Esophagus squamous epithelium (tissue), 5 donors: ENCODE results near the gene INSRR. TPM values are rescaled to one million over a fixed set of nuclear protein-coding genes. Genes with fewer than 3 reads are reported as not detected.

Experiments
- DNase-seq: peaks from one replicate; lab custom pipeline; 2025; lab: John Stamatoyannopoulos, UW
- H3K27ac ChIP-seq, 4 donors: fragments of 200-600 bp; sonication (generic); one replicate each; pipeline ENCODE4 v1.5.1; 2016 to 2019; ENCODE audit warnings: mild to moderate bottlenecking in 1 of 4
- H3K27me3 ChIP-seq, 4 donors: fragments of 200-600 bp; sonication (generic); 1 replicate in 3 of 4; 2 replicates in 1 of 4; pipeline versions ENCODE4 v1.5.1 to v1.6.0; 2017 to 2021; ENCODE audit warnings: antibody characterized with exemption in 1 of 4
- H3K36me3 ChIP-seq, 3 donors: fragments of 200-600 bp; sonication (generic); one replicate each; pipeline ENCODE4 v1.5.1; 2016 to 2019
- H3K4me1 ChIP-seq, 3 donors: fragments of 200-600 bp; sonication (generic); one replicate each; pipeline ENCODE4 v1.5.1; 2017 to 2019
- H3K4me3 ChIP-seq, 4 donors: fragments of 200-600 bp; sonication (generic); 1 replicate in 3 of 4; 2 replicates in 1 of 4; pipeline ENCODE4 v1.5.1; 2016 to 2019; ENCODE audit warnings: mild to moderate bottlenecking in 2 of 4, moderate library complexity in 1 of 4
- H3K9me3 ChIP-seq, 3 donors: fragments of 200-600 bp; sonication (generic); one replicate each; pipeline ENCODE4 v1.5.1; 2016 to 2019
- POLR2A ChIP-seq, 4 donors: fragments of 450-650 bp; IDR thresholded peaks; one replicate each; pipeline ENCODE4 v1.6.1; 2017; ENCODE audit warnings: antibody characterized with exemption in 4 of 4, mild to moderate bottlenecking in 4 of 4, moderate library complexity in 3 of 4
- WGBS, 2 donors: methylation state at CpG; one replicate each; pipeline ENCODE4 v1.1.5; 2018; 5-methylcytosine and 5-hydroxymethylcytosine counted together
- intact Hi-C: fragments of 100-400 bp; cut with DNase I; formaldehyde crosslinking; loops from one replicate; pipeline ENCODE4 v1.15.0; 2022
- total RNA-seq, 4 donors: library from RNA; depleted of rRNA; stranded (reverse); fragments of >200 nt; gene quantifications; one replicate each; pipeline ENCODE4 v1.1.0, GENCODE V29; 2016
- TF ChIP-seq, protein P1 (sequence below), 6 experiments: fragments of 450-650 bp in 4 of 6; fragments of 200-600 bp in 2 of 6; sonication (generic) in 2 of 6; IDR thresholded peaks; one replicate each; pipeline ENCODE4 v1.5.1; 2016 to 2019; ENCODE audit warnings: antibody characterized with exemption in 6 of 6, mild to moderate bottlenecking in 4 of 6, moderate library complexity in 4 of 6
- donor health status: DM: yes; HTN: yes; CAD: no.

INSRR gene
- total RNA-seq, 4 donors from 2014 or later = not detected

DNA sequence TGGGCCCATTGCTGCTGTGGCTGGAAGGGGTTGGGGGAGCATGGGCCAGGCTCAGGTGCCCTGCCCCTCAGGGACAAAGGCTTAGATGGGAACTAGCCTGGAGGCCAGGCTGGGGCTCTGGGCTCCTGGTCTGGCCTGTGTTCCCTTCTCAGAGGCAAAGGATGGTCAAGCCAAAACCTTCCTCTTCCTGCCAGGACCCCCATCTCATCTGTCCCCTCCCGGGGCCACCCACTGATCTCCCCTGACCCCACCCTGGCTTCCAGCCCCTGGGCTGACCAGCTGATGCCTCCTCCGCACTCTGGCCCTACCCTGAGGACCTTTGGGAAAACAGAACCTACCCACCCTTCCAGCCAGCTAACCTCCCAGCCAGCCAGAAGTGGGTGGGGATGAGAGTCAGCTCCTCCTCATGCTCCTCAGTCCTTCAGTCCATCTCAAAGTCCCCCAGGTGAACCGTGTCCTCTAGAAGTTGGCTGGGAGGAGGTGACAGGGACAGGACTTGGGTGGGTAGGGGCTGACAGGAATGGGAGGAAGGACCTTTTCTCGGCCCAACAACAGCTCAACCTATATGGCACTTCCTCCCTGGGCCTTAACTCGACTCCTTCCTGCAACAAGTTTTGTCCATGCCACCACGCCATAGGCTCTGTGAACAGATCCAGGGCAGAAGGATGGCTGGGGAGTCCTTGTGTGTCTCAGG lies 42.1 kb upstream of the INSRR start:
- TF ChIP-seq, protein P1, sequence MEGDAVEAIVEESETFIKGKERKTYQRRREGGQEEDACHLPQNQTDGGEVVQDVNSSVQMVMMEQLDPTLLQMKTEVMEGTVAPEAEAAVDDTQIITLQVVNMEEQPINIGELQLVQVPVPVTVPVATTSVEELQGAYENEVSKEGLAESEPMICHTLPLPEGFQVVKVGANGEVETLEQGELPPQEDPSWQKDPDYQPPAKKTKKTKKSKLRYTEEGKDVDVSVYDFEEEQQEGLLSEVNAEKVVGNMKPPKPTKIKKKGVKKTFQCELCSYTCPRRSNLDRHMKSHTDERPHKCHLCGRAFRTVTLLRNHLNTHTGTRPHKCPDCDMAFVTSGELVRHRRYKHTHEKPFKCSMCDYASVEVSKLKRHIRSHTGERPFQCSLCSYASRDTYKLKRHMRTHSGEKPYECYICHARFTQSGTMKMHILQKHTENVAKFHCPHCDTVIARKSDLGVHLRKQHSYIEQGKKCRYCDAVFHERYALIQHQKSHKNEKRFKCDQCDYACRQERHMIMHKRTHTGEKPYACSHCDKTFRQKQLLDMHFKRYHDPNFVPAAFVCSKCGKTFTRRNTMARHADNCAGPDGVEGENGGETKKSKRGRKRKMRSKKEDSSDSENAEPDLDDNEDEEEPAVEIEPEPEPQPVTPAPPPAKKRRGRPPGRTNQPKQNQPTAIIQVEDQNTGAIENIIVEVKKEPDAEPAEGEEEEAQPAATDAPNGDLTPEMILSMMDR (IDR thresholded peaks at IDR 0.05) = no peak
- TF ChIP-seq POLR2A (IDR thresholded peaks at IDR 0.05) = no peak
- intact Hi-C loops = no loop called here
- peak overlapping the region in 2 of 4 donors; percentile 4 to 44 for H3K27ac ChIP-seq

DNA sequence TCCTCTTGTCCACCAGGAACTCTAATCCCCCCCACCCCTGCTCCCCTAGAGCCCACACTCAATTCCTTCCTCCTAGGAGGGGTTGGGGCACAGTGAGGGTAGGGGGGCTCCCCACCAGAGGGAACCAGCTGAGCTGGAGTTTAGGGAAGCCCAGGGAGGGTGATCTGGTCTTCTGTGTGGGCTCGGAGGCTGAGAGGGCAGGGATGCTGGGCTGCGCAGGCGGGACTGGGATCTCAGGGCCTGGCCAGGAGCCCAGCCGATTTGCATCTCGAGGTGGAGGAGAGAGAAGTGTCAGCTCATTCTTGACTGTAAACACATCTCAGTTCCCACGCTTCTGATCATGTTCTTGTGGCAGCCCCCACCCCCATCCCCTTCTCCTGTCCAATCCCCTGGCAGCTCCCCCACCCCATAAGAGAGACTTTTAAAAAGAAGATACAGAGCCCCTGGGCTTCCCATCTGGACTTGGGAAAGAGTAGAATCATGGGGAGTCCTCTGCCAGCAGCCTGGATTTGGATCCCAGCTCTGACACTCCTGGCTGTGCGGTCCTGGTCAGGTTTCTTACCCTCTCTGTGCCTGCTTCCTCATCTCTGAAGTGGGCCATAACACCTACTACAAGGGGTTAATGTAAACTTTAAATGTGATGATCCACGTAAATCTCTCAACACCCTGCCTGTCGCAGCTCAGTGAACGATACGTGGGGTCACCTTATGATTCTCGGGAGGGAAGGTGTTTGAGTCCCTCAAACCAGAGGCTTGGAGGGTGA lies 41.2 kb upstream of the INSRR start:
- Histone ChIP-seq H3K9me3 (no peaks in the 10 kb centered on the region), H3K27me3 (peaks cover 0 to 25% (median 0%) of the 10 kb centered on the region in 4 donors), H3K4me3 (no peak overlapping the region), H3K4me1 (peaks cover 10 to 88% (median 40%) of the 10 kb centered on the region in 3 donors), H3K27ac (peak overlapping the region in 1 of 4 donors; percentile 28), H3K36me3 (no peaks in the 10 kb centered on the region)
- no peak for TF ChIP-seq POLR2A (IDR thresholded peaks at IDR 0.05)
- TF ChIP-seq, protein P1 (IDR thresholded peaks at IDR 0.05) = no peak
- WGBS, 2 donors = 77 to 80% methylated on average over 2 to 8 of the region's 12 CpGs
- intact Hi-C loops = no loop called here
- no peak for DNase-seq

More for the DNA sequence above, 42.1 kb upstream of the INSRR start:
- no peak overlapping the region for H3K4me3 ChIP-seq
- H3K9me3 ChIP-seq = no peaks in the 10 kb centered on the region
- no peak for DNase-seq
- peaks cover 0 to 1% (median 0%) of the 10 kb centered on the region in 3 donors for H3K36me3 ChIP-seq
- H3K4me1 ChIP-seq = peaks cover 10 to 79% (median 40%) of the 10 kb centered on the region in 3 donors
- WGBS, 2 donors = 61 to 82% methylated on average over 3 to 4 of the region's 6 CpGs
- H3K27me3 ChIP-seq = peaks cover 0 to 28% (median 0%) of the 10 kb centered on the region in 4 donors

DNA sequence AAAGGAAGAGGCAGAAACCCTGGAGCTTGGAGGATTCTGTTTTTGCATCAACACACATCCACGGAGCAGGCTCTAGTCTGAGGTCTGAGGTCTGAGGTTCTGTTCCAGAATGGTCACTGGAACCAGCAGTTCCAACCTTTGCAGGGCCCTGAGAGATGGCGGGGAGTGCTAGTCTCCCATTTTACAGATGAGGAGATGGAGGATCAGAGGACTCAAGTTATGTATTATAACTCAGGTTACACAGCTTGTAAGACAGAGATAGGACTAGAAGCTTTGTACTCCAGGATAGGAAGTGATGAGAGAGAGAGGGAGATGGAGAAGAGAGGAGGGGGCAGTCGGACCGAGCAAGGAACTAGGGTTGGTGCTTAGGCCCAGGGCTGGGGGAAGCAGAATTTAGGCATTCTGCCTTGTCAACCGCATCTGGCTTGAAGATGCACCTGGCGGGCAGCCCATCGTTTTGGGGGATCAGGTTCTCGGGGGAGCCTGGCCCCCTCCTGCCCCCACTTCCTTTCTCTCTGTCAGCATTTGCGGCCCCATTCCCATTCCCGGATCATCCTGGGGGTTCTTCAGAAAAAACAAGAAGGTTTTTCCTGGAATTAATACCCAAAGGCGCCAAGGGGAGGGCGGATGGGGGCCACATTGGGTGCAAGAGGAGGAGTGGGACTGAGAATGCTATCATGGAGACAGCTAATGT lies 40.2 kb upstream of the INSRR start:
- Histone ChIP-seq H3K36me3 (no peaks in the 10 kb centered on the region), H3K9me3 (no peaks in the 10 kb centered on the region), H3K27ac (peak overlapping the region in 2 of 4 donors; percentile 28 to 87), H3K27me3 (peaks cover 0 to 33% (median 0%) of the 10 kb centered on the region in 4 donors), H3K4me1 (peaks cover 10 to 89% (median 40%) of the 10 kb centered on the region in 3 donors), H3K4me3 (no peak overlapping the region)
- intact Hi-C loops = no loop called here
- no peak for DNase-seq
- no peak for TF ChIP-seq POLR2A (IDR thresholded peaks at IDR 0.05)
- TF ChIP-seq, protein P1 (IDR thresholded peaks at IDR 0.05) = no peak
- 74 to 86% methylated on average over 11 to 12 of the region's 12 CpGs for WGBS, 2 donors

DNA sequence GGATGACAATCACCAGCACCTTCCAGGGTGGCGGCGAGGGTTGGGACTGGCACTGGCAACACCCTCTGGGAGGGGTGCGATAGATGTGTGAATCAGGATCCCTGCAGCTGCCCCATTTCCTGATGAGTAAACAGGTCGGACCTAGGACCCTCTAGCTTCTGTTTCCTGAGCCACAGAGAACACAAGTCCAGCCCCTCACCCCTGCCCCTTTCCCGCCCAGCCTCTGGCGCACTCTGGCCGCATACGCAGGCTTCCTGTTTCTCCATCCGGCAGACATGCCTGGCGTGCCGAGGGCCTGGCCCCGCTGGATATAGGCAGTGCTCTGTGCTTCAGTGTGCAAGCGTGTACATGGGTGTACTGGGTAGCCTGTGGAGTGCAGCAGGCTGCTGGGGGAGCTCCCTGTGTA lies 39.2 kb upstream of the INSRR start:
- Histone ChIP-seq H3K36me3 (no peaks in the 10 kb centered on the region), H3K9me3 (no peaks in the 10 kb centered on the region), H3K4me3 (peak overlapping the region in 2 of 4 donors; percentile 4 to 38), H3K27me3 (peaks cover 0 to 43% (median 0%) of the 10 kb centered on the region in 4 donors), H3K4me1 (peaks cover 12 to 93% (median 40%) of the 10 kb centered on the region in 3 donors), H3K27ac (peak overlapping the region; percentile 26 to 89 (median 85))
- intact Hi-C loops = no loop called here
- TF ChIP-seq, protein P1 (IDR thresholded peaks at IDR 0.05) = no peak
- TF ChIP-seq POLR2A (IDR thresholded peaks at IDR 0.05) = no peak
- DNase-seq = no peak
- WGBS, 2 donors = 40 to 43% methylated on average over 1 to 8 of the region's 13 CpGs
